Measurements from ENCODE around the gene TPCN2. TPM values are rescaled to one million over a fixed set of nuclear protein-coding genes. Genes with fewer than 3 reads are reported as not detected.

Gene TPCN2
- total RNA-seq, 3 donors from 2014 or later (not counting 1 experiment from before 2014, with no cell fraction given) = 14.9 to 18.3 (median 18.2) TPM

DNA sequence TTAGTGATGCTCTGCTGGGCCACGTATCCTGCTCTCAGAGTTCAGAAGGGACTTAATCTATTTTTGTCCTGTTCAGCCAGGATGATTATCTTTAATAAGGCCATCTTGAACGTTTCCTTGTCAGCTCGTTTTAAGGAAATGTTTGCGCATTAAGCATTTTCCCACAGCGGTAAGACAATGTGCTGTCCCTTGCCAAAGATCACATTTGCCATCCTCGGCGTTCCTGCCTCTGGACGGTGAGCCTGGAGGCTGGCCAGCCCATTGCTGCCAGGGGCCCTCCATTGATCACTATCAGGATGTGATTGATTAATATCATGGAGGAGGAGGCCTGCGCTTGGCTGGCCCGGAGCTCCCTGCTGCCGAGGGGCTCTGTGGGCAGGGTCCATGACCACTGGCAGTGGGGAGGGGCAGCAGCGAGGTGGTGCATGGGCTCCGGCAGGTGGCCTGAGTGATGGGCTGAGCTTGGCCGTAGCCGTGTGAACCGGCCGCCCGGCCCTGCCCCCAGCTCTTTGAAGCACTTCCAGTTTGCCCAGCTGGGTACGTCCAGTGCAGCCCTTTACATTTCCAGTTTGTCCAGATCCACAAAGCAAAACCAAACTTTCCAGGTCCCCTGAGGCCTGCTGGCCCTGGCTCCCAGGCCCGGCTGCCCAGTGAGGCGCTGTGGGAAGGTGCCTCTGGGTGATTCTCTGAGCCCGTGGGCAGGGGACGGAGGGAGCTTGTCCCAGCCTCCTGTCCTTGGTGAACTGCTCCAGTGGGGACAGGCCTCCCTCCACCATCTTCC, 57.5 kb downstream of the TPCN2 start:
- Histone ChIP-seq H3K4me1 (ENCODE audit: control insufficient read depth, insufficient read depth, low read length) (no peaks in the 10 kb centered on the region), H3K4me3 (ENCODE audit: low read length) (no peak overlapping the region), H3K27me3 (ENCODE audit: control insufficient read depth, insufficient read depth, low read length) (no peaks in the 10 kb centered on the region), H3K27ac (ENCODE audit: low read length) (no peak overlapping the region), H3K36me3 (ENCODE audit: control insufficient read depth, insufficient read depth, low read length) (no peaks in the 10 kb centered on the region), H3K9me3 (ENCODE audit: control insufficient read depth, insufficient read depth, low read length) (no peaks in the 10 kb centered on the region)
- H3K27me3 Mint-ChIP-seq (ENCODE audit: low read depth in 2 of 2) = peaks cover 2 to 7% of the 10 kb centered on the region in 2 donors
- H3K36me3 Mint-ChIP-seq = no peaks in the 10 kb centered on the region
- H3K9me3 Mint-ChIP-seq = peaks cover 0 to 6% of the 10 kb centered on the region in 2 donors
- intact Hi-C loops (cut with micrococcal nuclease) = no loop called here
- no peak overlapping the region for H3K27ac Mint-ChIP-seq
- ATAC-seq = no peak
- no peak for DNase-seq
- TF ChIP-seq, protein P1, sequence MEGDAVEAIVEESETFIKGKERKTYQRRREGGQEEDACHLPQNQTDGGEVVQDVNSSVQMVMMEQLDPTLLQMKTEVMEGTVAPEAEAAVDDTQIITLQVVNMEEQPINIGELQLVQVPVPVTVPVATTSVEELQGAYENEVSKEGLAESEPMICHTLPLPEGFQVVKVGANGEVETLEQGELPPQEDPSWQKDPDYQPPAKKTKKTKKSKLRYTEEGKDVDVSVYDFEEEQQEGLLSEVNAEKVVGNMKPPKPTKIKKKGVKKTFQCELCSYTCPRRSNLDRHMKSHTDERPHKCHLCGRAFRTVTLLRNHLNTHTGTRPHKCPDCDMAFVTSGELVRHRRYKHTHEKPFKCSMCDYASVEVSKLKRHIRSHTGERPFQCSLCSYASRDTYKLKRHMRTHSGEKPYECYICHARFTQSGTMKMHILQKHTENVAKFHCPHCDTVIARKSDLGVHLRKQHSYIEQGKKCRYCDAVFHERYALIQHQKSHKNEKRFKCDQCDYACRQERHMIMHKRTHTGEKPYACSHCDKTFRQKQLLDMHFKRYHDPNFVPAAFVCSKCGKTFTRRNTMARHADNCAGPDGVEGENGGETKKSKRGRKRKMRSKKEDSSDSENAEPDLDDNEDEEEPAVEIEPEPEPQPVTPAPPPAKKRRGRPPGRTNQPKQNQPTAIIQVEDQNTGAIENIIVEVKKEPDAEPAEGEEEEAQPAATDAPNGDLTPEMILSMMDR (IDR thresholded peaks at IDR 0.05) = no peak
- WGBS (ENCODE audit: insufficient coverage) = 92% methylated on average over 23 of the region's 23 CpGs
- H3K4me3 Mint-ChIP-seq = no peak overlapping the region
- no peaks in the 10 kb centered on the region for H3K4me1 Mint-ChIP-seq

- H3K27me3 Mint-ChIP-seq (ENCODE audit: low read depth in 2 of 2) = peaks cover 2 to 7% of the 10 kb centered on the region in 2 donors
- H3K36me3 Mint-ChIP-seq = no peaks in the 10 kb centered on the region
- Histone ChIP-seq H3K27me3 (ENCODE audit: control insufficient read depth, insufficient read depth, low read length) (no peaks in the 10 kb centered on the region), H3K9me3 (ENCODE audit: control insufficient read depth, insufficient read depth, low read length) (no peaks in the 10 kb centered on the region), H3K4me1 (ENCODE audit: control insufficient read depth, insufficient read depth, low read length) (no peaks in the 10 kb centered on the region), H3K27ac (ENCODE audit: low read length) (no peak overlapping the region), H3K4me3 (ENCODE audit: low read length) (no peak overlapping the region), H3K36me3 (ENCODE audit: control insufficient read depth, insufficient read depth, low read length) (no peaks in the 10 kb centered on the region)
- no peak overlapping the region for H3K27ac Mint-ChIP-seq
- intact Hi-C loops (cut with micrococcal nuclease) = no loop called here
- ATAC-seq = no peak
- DNase-seq = no peak
- TF ChIP-seq, protein P1 (IDR thresholded peaks at IDR 0.05) = no peak
- no peak overlapping the region for H3K4me3 Mint-ChIP-seq
- peaks cover 0 to 6% of the 10 kb centered on the region in 2 donors for H3K9me3 Mint-ChIP-seq
- H3K4me1 Mint-ChIP-seq = no peaks in the 10 kb centered on the region
These were observed 58.7 kb downstream of the TPCN2 start for GRCh38 chr11:69107413-69107812.

DNA sequence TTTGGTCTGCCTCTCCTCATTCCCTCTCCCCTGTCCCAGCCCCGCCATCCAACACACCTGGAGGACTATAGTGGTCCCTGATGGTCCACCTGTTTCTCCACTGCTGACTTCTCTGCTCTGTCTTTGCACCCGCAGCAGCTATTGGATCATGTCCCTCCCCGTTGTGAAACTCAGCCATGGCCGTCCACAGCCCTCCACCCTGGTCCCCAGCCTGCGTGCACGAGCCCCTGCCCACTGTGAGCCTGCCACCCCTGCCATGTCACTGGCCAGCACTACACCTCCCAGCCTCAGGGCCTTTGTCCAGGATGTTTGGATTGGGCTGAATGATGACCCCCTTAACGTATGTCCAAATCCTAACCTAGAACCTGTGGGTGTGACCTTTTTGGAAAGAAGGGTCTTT, 59.3 kb downstream of the TPCN2 start:
- Histone ChIP-seq H3K9me3 (ENCODE audit: control insufficient read depth, insufficient read depth, low read length) (no peaks in the 10 kb centered on the region), H3K27me3 (ENCODE audit: control insufficient read depth, insufficient read depth, low read length) (no peaks in the 10 kb centered on the region), H3K36me3 (ENCODE audit: control insufficient read depth, insufficient read depth, low read length) (no peaks in the 10 kb centered on the region), H3K4me1 (ENCODE audit: control insufficient read depth, insufficient read depth, low read length) (no peaks in the 10 kb centered on the region), H3K4me3 (ENCODE audit: low read length) (no peak overlapping the region), H3K27ac (ENCODE audit: low read length) (no peak overlapping the region)
- no peak for DNase-seq
- 90% methylated on average over 7 of the region's 7 CpGs for WGBS (ENCODE audit: insufficient coverage)
- H3K4me1 Mint-ChIP-seq = no peaks in the 10 kb centered on the region
- TF ChIP-seq, protein P1 (IDR thresholded peaks at IDR 0.05) = no peak
- peaks cover 0 to 7% of the 10 kb centered on the region in 2 donors for H3K27me3 Mint-ChIP-seq (ENCODE audit: low read depth in 2 of 2)
- H3K27ac Mint-ChIP-seq = no peak overlapping the region
- intact Hi-C loops (cut with micrococcal nuclease) = no loop called here
- no peak for ATAC-seq
- peaks cover 0 to 6% of the 10 kb centered on the region in 2 donors for H3K9me3 Mint-ChIP-seq
- H3K36me3 Mint-ChIP-seq = no peaks in the 10 kb centered on the region
- H3K4me3 Mint-ChIP-seq = no peak overlapping the region

DNA sequence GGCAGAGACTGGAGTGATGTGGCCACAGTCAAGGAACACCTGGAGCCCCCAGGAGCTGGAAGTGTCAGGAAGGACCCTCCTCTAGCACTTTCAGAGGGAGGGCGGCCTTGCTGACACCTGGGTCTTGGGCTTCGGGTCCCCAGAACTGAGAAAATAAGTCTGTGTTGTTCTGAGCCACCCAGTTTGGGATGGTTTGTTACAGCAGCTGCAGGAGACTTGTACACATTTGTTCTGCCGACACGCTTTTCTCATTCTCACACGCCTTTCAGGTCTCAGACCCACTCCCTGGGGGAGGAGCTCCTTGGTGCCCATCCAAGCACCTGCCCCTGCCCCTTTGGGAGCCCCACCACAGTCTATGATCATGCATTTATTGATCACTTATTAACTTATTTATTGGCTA, 59.8 kb downstream of the TPCN2 start:
- intact Hi-C loops (cut with micrococcal nuclease) = no loop called here
- peaks cover 0 to 7% of the 10 kb centered on the region in 2 donors for H3K27me3 Mint-ChIP-seq (ENCODE audit: low read depth in 2 of 2)
- H3K9me3 ChIP-seq (ENCODE audit: control insufficient read depth, insufficient read depth, low read length) = no peaks in the 10 kb centered on the region
- no peak overlapping the region for H3K4me3 Mint-ChIP-seq
- no peak overlapping the region for H3K4me3 ChIP-seq (ENCODE audit: low read length)
- TF ChIP-seq, protein P1 (IDR thresholded peaks at IDR 0.05) = no peak
- no peaks in the 10 kb centered on the region for H3K4me1 ChIP-seq (ENCODE audit: control insufficient read depth, insufficient read depth, low read length)
- H3K4me1 Mint-ChIP-seq = no peaks in the 10 kb centered on the region
- H3K27ac Mint-ChIP-seq = no peak overlapping the region
- DNase-seq = no peak
- no peak for ATAC-seq
- no peaks in the 10 kb centered on the region for H3K36me3 ChIP-seq (ENCODE audit: control insufficient read depth, insufficient read depth, low read length)
- H3K27me3 ChIP-seq (ENCODE audit: control insufficient read depth, insufficient read depth, low read length) = no peaks in the 10 kb centered on the region
- H3K9me3 Mint-ChIP-seq = peaks cover 0 to 6% of the 10 kb centered on the region in 2 donors
- H3K36me3 Mint-ChIP-seq = no peaks in the 10 kb centered on the region
- WGBS (ENCODE audit: insufficient coverage) = 84% methylated on average over 5 of the region's 5 CpGs
- H3K27ac ChIP-seq (ENCODE audit: low read length) = no peak overlapping the region

Measured in natural killer cell (primary cell).